Trophoblast cell (in vitro differentiated cells and primary cell): Measurements from ENCODE around the gene SH3BGRL. TPM values are rescaled to one million over a fixed set of nuclear protein-coding genes. Genes with fewer than 3 reads are reported as not detected.

ENCODE experiments used
- DNase-seq, 2 donors: peaks; one replicate each; pipeline ENCODE4 v3.0.0-alpha.2; 2016
- H2AFZ ChIP-seq: 2 replicates; pipeline ENCODE4 v1.6.1; 2013; ENCODE audit warnings: low read length, moderate library complexity, mild to moderate bottlenecking; ENCODE audit not compliant: insufficient read depth, poor library complexity
- H2AK5ac ChIP-seq: 2 replicates; pipeline ENCODE4 v1.6.1; 2013; ENCODE audit warnings: mild to moderate bottlenecking, low read length
- H2BK120ac ChIP-seq: 2 replicates; pipeline ENCODE4 v1.6.1; 2013; ENCODE audit warnings: low read length, mild to moderate bottlenecking, moderate library complexity; ENCODE audit not compliant: insufficient read depth, poor library complexity
- H2BK12ac ChIP-seq: 2 replicates; pipeline ENCODE4 v1.6.1; 2013; ENCODE audit warnings: mild to moderate bottlenecking, low read length, moderate library complexity
- H2BK5ac ChIP-seq: 2 replicates; pipeline ENCODE4 v1.6.1; 2013; ENCODE audit warnings: low read length, low read depth, moderate library complexity, mild to moderate bottlenecking; ENCODE audit not compliant: poor library complexity
- H3K14ac ChIP-seq: 2 replicates; pipeline ENCODE4 v1.6.1; 2013; ENCODE audit warnings: mild to moderate bottlenecking, low read length
- H3K18ac ChIP-seq: 2 replicates; pipeline ENCODE4 v1.6.1; 2013; ENCODE audit warnings: mild to moderate bottlenecking, low read length
- H3K23ac ChIP-seq: 2 replicates; pipeline ENCODE4 v1.6.1; 2013; ENCODE audit warnings: low read length
- H3K27ac ChIP-seq: 2 replicates; pipeline ENCODE4 v1.5.1; 2013; ENCODE audit warnings: low read depth, mild to moderate bottlenecking, inconsistent platforms, low read length, moderate library complexity
- H3K27me3 ChIP-seq: 2 replicates; pipeline ENCODE4 v1.6.1; 2013; ENCODE audit warnings: inconsistent platforms, mild to moderate bottlenecking, low read length, moderate library complexity; ENCODE audit not compliant: insufficient read depth
- H3K36me3 ChIP-seq, 2 experiments: 1 replicate in 1 of 2; 2 replicates in 1 of 2; pipeline ENCODE4 v1.6.1; 2013; ENCODE audit warnings: low read length in 2 of 2, mild to moderate bottlenecking in 2 of 2, moderate library complexity in 1 of 2; ENCODE audit not compliant: insufficient read depth in 2 of 2, control insufficient read depth in 1 of 2
- H3K4ac ChIP-seq: 2 replicates; pipeline ENCODE4 v1.6.1; 2013; ENCODE audit warnings: low read depth, mild to moderate bottlenecking, low read length, moderate library complexity
- H3K4me1 ChIP-seq, 2 experiments: 1 replicate in 1 of 2; 2 replicates in 1 of 2; pipeline ENCODE4 v1.6.1; 2013; ENCODE audit warnings: low read length in 2 of 2, mild to moderate bottlenecking in 2 of 2, moderate library complexity in 1 of 2; ENCODE audit not compliant: insufficient read depth in 2 of 2, control insufficient read depth in 1 of 2
- H3K4me2 ChIP-seq: 2 replicates; pipeline ENCODE4 v1.6.1; 2013; ENCODE audit warnings: inconsistent platforms, mild to moderate bottlenecking, low read length, moderate library complexity
- H3K4me3 ChIP-seq: 2 replicates; pipeline ENCODE4 v1.5.1; 2013; ENCODE audit warnings: mild to moderate bottlenecking, low read depth, low read length, inconsistent platforms
- H3K79me1 ChIP-seq: one replicate; pipeline ENCODE4 v1.6.1; 2013; ENCODE audit warnings: low read length
- H3K79me2 ChIP-seq: 2 replicates; pipeline ENCODE4 v1.6.1; 2013; ENCODE audit warnings: low read length, mild to moderate bottlenecking; ENCODE audit not compliant: control insufficient read depth, insufficient read depth, poor library complexity
- H3K9ac ChIP-seq: 2 replicates; pipeline ENCODE4 v1.6.1; 2013; ENCODE audit warnings: mild to moderate bottlenecking, low read length
- H3K9me3 ChIP-seq: 2 replicates; pipeline ENCODE4 v1.6.1; 2013; ENCODE audit warnings: low read depth, mild to moderate bottlenecking, control low read depth, inconsistent platforms, low read length; ENCODE audit not compliant: insufficient read depth
- H4K12ac ChIP-seq: 2 replicates; pipeline ENCODE4 v1.6.1; 2013; ENCODE audit warnings: low read depth, mild to moderate bottlenecking, low read length, moderate library complexity
- H4K8ac ChIP-seq: 2 replicates; pipeline ENCODE4 v1.6.1; 2013; ENCODE audit warnings: low read depth, mild to moderate bottlenecking, low read length, moderate library complexity
- H4K91ac ChIP-seq: one replicate; pipeline ENCODE4 v1.6.1; 2013; ENCODE audit warnings: low read depth, mild to moderate bottlenecking, low read length, moderate library complexity
- WGBS: extraction: QIAGEN DNeasy Blood & Tissue Kit; methylation state at CpG from one replicate; pipeline ENCODE4 v1.1.7; 2013; ENCODE audit warnings: missing lambda C conversion rate; ENCODE audit not compliant: insufficient read length, insufficient coverage; ENCODE audit errors: extremely low coverage; 5-methylcytosine and 5-hydroxymethylcytosine counted together
- polyA plus RNA-seq: library from polyadenylated mRNA; stranded (reverse); fragments of 200-250 nt; gene quantifications from 2 replicates; pipeline ENCODE4 v1.2.3, GENCODE V29; 2013

Gene SH3BGRL
- polyA plus RNA-seq, result 40.7 and 41.1 TPM in 2 replicates

- H2AK5ac ChIP-seq, result no peak within 1 kb of the TSS
- peak within 1 kb of the TSS; percentile 60 for H2AFZ ChIP-seq
- peaks cover 3% of the 10 kb centered on the region for H3K79me1 ChIP-seq
- H2BK5ac ChIP-seq, result peak within 1 kb of the TSS; percentile 73
- peak within 1 kb of the TSS; percentile 34 for H3K27ac ChIP-seq
- H3K9me3 ChIP-seq, result no peaks in the 10 kb centered on the region
- H3K4me3 ChIP-seq, result peak within 1 kb of the TSS; percentile 77
- WGBS, result no CpG with 5 or more reads among the region's 23 CpGs
- H3K9ac ChIP-seq, result peak within 1 kb of the TSS; percentile 73
- no peak within 1 kb of the TSS for H3K23ac ChIP-seq
- peak within 1 kb of the TSS; percentile 75 for H4K12ac ChIP-seq
- peaks cover 2% of the 10 kb centered on the region for H3K79me2 ChIP-seq
- peak within 1 kb of the TSS; percentile 47 for H4K91ac ChIP-seq
- no peak within 1 kb of the TSS for H2BK120ac ChIP-seq
- peak; percentile 3 to 17 for DNase-seq
- peak within 1 kb of the TSS; percentile 75 for H3K18ac ChIP-seq
- no peaks in the 10 kb centered on the region for H3K27me3 ChIP-seq
- no peaks in the 10 kb centered on the region for H3K4me1 ChIP-seq
- H3K4ac ChIP-seq, result no peak within 1 kb of the TSS
- no peak within 1 kb of the TSS for H2BK12ac ChIP-seq
- H4K8ac ChIP-seq, result peak within 1 kb of the TSS; percentile 90
- peak within 1 kb of the TSS; percentile 82 for H3K14ac ChIP-seq
- no peaks in the 10 kb centered on the region for H3K36me3 ChIP-seq
- H3K4me2 ChIP-seq, result peak within 1 kb of the TSS; percentile 84
Observed at GRCh38 chrX:81201671-81202455, at the start of gene SH3BGRL, which contains the start of gene HMGN5. Gene SH3BGRL, plus strand, starts transcription at chrX:81202102. Its CDS starts 99 bp downstream, at chrX:81202201. Gene HMGN5, minus strand, starts transcription at chrX:81201913. Its CDS starts 80,364 bp downstream, at chrX:81121549.

- Histone ChIP-seq H4K12ac (no peak overlapping the region), H2AK5ac (no peak overlapping the region), H2BK5ac (no peak overlapping the region), H3K79me2 (no peaks in the 10 kb centered on the region), H4K8ac (no peak overlapping the region), H2BK120ac (no peak overlapping the region), H3K79me1 (no peaks in the 10 kb centered on the region), H3K4ac (no peak overlapping the region), H3K27me3 (no peaks in the 10 kb centered on the region), H3K4me2 (no peak overlapping the region), H3K18ac (no peak overlapping the region), H3K9ac (no peak overlapping the region), H4K91ac (no peak overlapping the region), H3K4me1 (no peaks in the 10 kb centered on the region), H2AFZ (no peak overlapping the region), H3K9me3 (no peaks in the 10 kb centered on the region), H3K4me3 (no peak overlapping the region), H2BK12ac (no peak overlapping the region), H3K36me3 (no peaks in the 10 kb centered on the region), H3K23ac (no peak overlapping the region), H3K27ac (no peak overlapping the region), H3K14ac (no peak overlapping the region)
- WGBS, result no CpG with 5 or more reads among the region's 3 CpGs
- peak in 1 of 2 donors; percentile 13 for DNase-seq
Observed at GRCh38 chrX:81168391-81168790, 33.5 kb upstream of the SH3BGRL start.

DNA sequence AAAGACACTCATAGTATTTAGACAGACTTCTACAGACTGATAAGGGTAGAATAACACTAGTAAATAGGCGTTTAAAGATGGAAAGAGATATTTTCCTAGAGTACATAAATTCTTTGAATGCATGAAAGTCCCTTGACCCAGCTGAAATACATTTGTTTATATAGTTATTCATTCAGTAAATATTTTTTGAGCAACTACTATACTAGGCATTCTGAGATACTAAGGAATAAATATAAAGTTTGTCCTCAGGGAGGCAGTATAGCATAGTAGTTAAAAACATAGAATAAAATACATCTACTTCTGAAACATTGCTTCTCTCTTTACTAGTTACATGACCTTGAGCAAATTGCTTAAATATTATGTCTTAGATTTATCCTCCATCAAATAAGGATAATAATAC, 27.6 kb upstream of the SH3BGRL start:
- Histone ChIP-seq H4K91ac (no peak overlapping the region), H3K27me3 (no peaks in the 10 kb centered on the region), H3K9me3 (no peaks in the 10 kb centered on the region), H2AFZ (no peak overlapping the region), H3K14ac (no peak overlapping the region), H2BK120ac (no peak overlapping the region), H2AK5ac (no peak overlapping the region), H3K4me2 (no peak overlapping the region), H2BK5ac (no peak overlapping the region), H3K79me2 (no peaks in the 10 kb centered on the region), H3K4me3 (no peak overlapping the region), H4K12ac (no peak overlapping the region), H3K79me1 (no peaks in the 10 kb centered on the region), H2BK12ac (no peak overlapping the region), H3K9ac (no peak overlapping the region), H4K8ac (no peak overlapping the region), H3K36me3 (no peaks in the 10 kb centered on the region), H3K4ac (no peak overlapping the region), H3K18ac (no peak overlapping the region), H3K23ac (no peak overlapping the region), H3K27ac (no peak overlapping the region), H3K4me1 (no peaks in the 10 kb centered on the region)
- no CpG with 5 or more reads among the region's 1 CpG for WGBS
- DNase-seq, result peak; percentile 0 to 59

- no peak for DNase-seq
- no peak overlapping the region for H3K4me3 ChIP-seq
- H3K36me3 ChIP-seq, result no peaks in the 10 kb centered on the region
- H2BK12ac ChIP-seq, result no peak overlapping the region
- no peaks in the 10 kb centered on the region for H3K4me1 ChIP-seq
- no peak overlapping the region for H3K14ac ChIP-seq
- H3K4ac ChIP-seq, result no peak overlapping the region
- no peak overlapping the region for H2AK5ac ChIP-seq
- no CpG with 5 or more reads among the region's 2 CpGs for WGBS
- no peaks in the 10 kb centered on the region for H3K27me3 ChIP-seq
- no peak overlapping the region for H3K4me2 ChIP-seq
- H3K9ac ChIP-seq, result no peak overlapping the region
- H4K8ac ChIP-seq, result no peak overlapping the region
- no peak overlapping the region for H3K18ac ChIP-seq
- H3K79me1 ChIP-seq, result no peaks in the 10 kb centered on the region
- H2AFZ ChIP-seq, result no peak overlapping the region
- no peak overlapping the region for H4K12ac ChIP-seq
- no peaks in the 10 kb centered on the region for H3K9me3 ChIP-seq
- H4K91ac ChIP-seq, result no peak overlapping the region
- no peak overlapping the region for H2BK120ac ChIP-seq
- no peak overlapping the region for H3K27ac ChIP-seq
- H3K23ac ChIP-seq, result no peak overlapping the region
- no peak overlapping the region for H2BK5ac ChIP-seq
- no peaks in the 10 kb centered on the region for H3K79me2 ChIP-seq
Observed at GRCh38 chrX:81195259-81195658, 6.6 kb upstream of the SH3BGRL start.
